GM23248 (cell line): ENCODE data around the gene TMEM131.

Source experiments
- EZH2 ChIP-seq: fragments of 200-600 bp; sonication (generic); IDR thresholded peaks from 2 replicates; pipeline ENCODE4 v1.6.1; 2018; ENCODE audit warnings: antibody characterized with exemption, mild to moderate bottlenecking; ENCODE audit not compliant: insufficient read depth, poor library complexity, severe bottlenecking
- EZH2phosphoT487 ChIP-seq: fragments of 200-600 bp; sonication (generic); IDR thresholded peaks from 2 replicates; pipeline ENCODE4 v1.6.1; 2018; ENCODE audit warnings: antibody characterized with exemption, moderate library complexity, mild to moderate bottlenecking, low read depth; ENCODE audit not compliant: insufficient read depth

DNA sequence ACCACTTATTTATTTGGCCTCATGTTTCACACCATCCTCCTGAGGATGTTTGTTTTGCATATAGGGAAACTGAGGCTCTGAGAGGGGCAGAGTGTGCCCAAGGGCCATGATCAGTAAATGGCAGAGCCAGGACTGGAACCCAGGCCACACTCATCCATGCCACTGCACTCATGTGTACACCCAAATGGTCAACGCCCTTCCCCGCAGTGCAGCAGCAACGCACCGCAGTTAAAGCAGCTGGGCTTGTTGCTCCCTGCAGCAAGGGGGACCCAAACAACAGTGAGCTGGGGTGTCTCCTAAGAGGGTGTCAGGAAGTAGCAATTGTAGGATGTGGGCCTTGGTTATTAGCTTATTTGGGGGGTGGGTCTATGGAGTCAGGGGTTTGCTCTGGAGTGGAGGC is 245.7 kb downstream of the TMEM131 start:
- TF ChIP-seq EZH2phosphoT487 (no peak), EZH2 (no peak)
